ENCODE measurements around the gene CABP1.

CABP1 gene

DNA sequence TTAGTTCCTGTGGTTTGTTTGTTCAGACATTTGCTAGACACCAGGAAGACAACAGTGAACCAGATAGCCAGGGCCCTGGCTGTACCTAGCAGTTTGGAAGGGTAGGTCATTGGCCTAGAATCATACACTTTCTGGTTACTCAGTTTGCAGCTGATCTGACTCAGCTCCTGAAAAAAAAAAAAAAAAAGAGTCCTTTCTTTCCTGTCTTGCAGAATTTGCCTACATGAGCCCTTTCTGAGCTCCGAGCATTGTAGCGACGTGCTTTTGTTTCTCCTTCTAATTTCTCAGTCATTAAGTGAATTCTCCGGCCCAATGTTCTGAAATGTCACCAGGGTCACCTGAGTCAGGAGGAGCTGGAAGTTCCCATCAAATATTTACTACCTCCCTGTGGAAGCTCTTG is 2.4 kb downstream of the CABP1 start:
- TF ChIP-seq, protein P1, sequence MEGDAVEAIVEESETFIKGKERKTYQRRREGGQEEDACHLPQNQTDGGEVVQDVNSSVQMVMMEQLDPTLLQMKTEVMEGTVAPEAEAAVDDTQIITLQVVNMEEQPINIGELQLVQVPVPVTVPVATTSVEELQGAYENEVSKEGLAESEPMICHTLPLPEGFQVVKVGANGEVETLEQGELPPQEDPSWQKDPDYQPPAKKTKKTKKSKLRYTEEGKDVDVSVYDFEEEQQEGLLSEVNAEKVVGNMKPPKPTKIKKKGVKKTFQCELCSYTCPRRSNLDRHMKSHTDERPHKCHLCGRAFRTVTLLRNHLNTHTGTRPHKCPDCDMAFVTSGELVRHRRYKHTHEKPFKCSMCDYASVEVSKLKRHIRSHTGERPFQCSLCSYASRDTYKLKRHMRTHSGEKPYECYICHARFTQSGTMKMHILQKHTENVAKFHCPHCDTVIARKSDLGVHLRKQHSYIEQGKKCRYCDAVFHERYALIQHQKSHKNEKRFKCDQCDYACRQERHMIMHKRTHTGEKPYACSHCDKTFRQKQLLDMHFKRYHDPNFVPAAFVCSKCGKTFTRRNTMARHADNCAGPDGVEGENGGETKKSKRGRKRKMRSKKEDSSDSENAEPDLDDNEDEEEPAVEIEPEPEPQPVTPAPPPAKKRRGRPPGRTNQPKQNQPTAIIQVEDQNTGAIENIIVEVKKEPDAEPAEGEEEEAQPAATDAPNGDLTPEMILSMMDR (IDR thresholded peaks at IDR 0.05; ENCODE audit: low read depth, low read length, missing control alignments): no peak
- no peak for DNase-seq (ENCODE audit: low read depth)
- no peak overlapping the region for H3K4me3 ChIP-seq (ENCODE audit: low read depth, low read length)

DNA sequence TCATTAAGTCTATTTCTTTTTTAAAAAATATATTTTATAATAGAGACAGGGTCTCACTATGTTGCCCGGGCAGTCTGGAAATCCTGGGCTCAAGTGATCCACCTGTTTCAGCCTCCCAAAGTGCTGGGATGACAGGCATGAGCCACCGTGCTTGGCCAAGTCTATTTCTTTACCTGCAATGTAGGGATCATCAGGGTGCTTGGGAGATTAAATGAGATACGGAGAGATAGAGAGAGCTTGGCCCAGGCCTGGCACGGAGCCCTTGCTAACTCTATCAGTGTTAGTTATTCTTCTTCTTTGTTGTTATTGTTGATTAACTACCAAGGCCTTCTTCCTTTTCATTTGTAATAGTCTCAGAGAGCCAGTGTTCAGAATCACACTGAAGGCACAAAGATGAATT is 3.1 kb downstream of the CABP1 start:
- TF ChIP-seq, protein P1 (IDR thresholded peaks at IDR 0.05; ENCODE audit: low read depth, low read length, missing control alignments): no peak
- DNase-seq (ENCODE audit: low read depth): no peak
- H3K4me3 ChIP-seq (ENCODE audit: low read depth, low read length): no peak overlapping the region

DNA sequence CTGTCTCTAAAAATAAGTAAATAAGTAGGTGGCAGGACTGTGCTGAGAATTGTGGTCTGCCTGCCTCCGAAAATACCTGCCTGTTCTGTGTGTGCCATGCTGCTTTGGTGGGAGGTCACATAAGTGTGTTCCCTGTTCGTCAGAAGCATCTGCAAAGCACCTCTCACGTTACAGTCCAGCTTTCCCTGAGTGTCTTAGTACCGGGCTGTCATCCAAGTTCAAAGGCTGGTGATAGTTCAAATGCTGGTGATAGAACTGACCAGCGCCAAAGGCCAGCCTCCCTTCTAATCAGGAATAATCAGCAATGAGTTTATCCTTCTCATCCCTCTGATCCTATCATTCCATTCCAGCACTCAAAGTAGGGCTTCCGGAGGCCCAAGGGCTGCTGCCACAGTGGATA is 5.6 kb downstream of the CABP1 start:
- no peak for DNase-seq (ENCODE audit: low read depth)
- TF ChIP-seq, protein P1 (IDR thresholded peaks at IDR 0.05; ENCODE audit: low read depth, low read length, missing control alignments): no peak
- H3K4me3 ChIP-seq (ENCODE audit: low read depth, low read length): no peak overlapping the region

DNA sequence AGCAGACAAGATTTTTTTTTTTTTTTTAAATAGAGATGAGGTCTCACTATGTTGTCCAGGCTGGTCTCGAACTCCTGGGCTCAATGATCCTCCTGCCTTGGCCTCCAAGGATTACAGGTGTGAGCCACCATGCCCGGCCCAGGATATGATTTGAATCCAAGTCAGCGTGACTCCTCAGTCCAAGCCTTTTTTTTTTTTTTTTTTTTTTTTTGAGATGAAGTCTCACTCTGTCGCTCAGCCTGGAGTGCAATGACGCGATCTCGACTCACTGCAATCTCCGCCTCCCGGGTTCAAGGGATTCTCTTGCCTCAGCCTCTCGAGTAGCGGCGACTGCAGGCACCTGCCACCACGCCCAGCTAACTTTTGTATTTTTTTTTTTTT is 6.9 kb downstream of the CABP1 start:
- no peak for DNase-seq (ENCODE audit: low read depth)

DNA sequence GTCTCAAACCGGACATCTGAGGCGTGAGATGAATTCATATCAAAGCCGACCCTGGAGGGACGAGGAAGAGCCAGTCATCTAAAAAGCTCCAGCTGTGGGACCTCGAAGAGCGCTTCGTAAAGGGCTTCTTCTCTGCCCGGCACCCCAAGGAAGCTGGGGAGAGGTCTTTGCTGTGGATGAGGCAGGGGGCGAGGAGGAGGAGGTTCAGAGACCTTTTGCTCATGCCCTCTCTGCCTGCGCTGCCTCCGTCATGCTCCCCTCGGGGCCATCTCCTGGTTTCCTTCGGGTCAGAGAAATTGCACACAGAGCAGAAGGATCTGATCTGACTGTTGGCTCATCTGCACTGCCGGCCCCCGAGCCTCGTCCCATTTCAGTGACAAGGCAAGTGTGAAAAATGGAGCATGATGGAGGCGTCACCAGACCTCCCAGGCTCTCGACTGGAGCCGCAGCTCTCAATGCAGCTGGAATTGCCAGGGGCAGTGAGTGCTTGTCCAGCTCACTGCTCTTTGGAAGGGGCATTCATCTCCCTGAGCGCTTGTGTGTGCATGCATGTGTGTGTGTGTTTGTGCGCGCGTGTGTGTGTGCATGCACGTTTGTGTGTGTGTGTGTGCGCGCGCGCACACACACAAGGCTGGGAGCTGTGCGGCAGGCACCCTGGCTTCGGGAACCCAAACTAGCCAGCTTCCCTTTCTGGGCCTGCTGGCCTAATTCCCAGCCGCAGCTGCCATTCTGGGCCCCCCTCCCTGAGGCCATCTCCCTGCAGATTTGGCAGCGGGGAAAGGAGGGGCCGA is 9.2 kb downstream of the CABP1 start:
- DNase-seq (ENCODE audit: low read depth): no peak
- H3K4me3 ChIP-seq (ENCODE audit: low read depth, low read length): peak overlapping the region; percentile 34
- TF ChIP-seq, protein P1 (IDR thresholded peaks at IDR 0.05; ENCODE audit: low read depth, low read length, missing control alignments): no peak

More for the DNA sequence above, 6.9 kb downstream of the CABP1 start:
- TF ChIP-seq, protein P1 (IDR thresholded peaks at IDR 0.05; ENCODE audit: low read depth, low read length, missing control alignments): no peak
- no peak overlapping the region for H3K4me3 ChIP-seq (ENCODE audit: low read depth, low read length)

DNA sequence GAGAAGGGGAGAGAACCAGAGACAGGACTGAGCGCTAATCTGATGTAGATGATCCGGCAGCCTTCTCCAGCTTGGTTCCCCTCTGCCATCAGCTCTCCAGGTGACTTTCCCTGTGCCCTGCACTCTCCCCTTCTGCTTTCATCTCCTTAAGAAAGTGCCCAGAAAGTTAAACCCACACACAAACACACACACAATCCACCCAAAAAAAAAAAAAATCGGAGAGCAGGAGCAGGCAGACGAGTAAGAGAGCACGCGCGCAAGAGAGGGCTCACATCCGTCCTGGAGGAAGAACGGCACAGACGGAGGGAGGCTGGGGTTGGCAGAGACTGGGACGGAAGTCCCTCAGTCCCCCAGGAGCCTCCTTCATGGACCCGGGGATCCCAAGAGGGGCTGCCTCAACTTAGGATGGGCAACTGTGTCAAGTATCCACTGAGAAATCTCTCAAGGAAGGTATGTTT is 9.8 kb downstream of the CABP1 start:
- DNase-seq (ENCODE audit: low read depth): no peak
- TF ChIP-seq, protein P1 (IDR thresholded peaks at IDR 0.05; ENCODE audit: low read depth, low read length, missing control alignments): no peak
- no peak overlapping the region for H3K4me3 ChIP-seq (ENCODE audit: low read depth, low read length)

DNA sequence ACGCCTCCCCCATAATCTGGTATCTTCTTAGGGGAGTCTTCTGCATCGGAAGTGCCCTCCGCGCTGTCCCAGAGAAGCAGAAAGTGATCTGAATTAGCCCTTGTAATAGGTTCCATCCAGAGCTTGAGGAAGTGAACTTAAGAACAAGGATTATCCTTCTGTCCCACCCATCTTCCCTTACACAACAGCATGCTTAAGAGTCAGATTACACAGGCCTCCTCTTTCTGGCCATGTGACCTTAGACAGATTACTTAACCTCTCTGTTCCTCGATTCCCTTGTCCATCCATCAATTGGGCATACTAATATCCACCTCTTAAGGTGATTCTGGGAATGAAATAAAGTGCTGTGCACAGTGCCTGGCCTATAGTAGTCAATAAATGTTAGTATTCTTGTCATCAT is 11.4 kb downstream of the CABP1 start:
- TF ChIP-seq, protein P1 (IDR thresholded peaks at IDR 0.05; ENCODE audit: low read depth, low read length, missing control alignments): no peak
- no peak overlapping the region for H3K4me3 ChIP-seq (ENCODE audit: low read depth, low read length)
- no peak for DNase-seq (ENCODE audit: low read depth)
